ENCODE results near the gene DCBLD1.

DCBLD1 gene

DNA sequence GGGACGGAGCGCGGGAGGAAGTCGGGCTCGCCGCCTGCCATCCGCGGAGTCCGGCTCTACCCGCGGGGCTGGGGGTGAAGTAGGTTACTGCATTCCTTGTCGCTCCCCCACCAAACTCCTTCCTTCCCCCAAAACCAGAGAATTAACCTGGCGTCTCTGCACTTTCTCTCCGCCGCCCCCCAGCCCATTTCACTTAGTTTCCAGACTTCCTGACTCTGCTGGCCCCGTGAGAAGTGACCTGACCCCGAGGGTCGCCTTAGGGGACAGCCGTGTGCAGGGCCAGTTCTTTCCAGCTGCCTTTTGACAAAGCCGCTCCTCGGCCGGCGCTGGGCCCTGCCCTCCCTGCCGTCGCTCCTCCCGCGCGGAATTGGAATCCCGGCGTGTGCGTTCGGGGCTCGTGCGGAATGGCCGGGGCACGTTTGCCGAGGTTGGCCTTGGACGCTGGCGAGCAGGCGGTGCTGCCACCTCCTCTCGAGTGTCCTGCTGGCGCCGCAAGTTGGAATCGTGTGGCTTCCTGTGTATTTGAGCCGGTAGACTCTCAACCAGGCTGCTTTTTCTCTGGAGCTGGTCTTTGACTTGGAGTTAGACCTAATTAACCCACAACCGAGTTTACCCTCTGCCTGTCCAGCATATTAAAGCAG lies 650 bp downstream of the DCBLD1 start:
- FAIRE-seq, result peak; percentile 26
- DNase-seq (ENCODE audit: insufficient read length, low spot score), result no peak

DNA sequence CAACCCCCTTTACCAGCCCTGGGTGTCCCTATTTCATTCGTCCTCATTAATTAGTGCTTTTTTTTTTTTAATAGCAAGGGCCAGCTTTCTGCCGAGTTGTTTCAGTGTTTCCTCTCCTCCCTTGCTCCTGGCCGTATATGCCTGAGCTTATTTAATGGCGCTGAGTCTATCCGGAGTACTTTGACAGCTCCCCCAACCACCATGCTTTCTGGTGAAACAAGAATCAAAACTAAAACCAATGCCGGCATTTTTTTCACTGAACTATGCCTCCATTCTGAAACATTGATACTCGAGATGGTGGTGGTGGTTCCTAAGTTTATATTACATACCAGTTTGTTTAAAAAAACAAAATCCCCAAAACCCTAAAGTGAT lies 1.2 kb downstream of the DCBLD1 start:
- FAIRE-seq (no peak), DNase-seq (ENCODE audit: insufficient read length, low spot score) (no peak)
- no peak for TF ChIP-seq SPI1 (IDR thresholded peaks at IDR 0.05; ENCODE audit: low read depth, low read length)
- TF ChIP-seq TAF1 (IDR thresholded peaks at IDR 0.05; ENCODE audit: low read depth, low read length), result no peak
- no peak for TF ChIP-seq PAX5 (IDR thresholded peaks at IDR 0.05; ENCODE audit: insufficient read depth, low read length, severe bottlenecking)
- no peak for TF ChIP-seq POLR2AphosphoS5 (IDR thresholded peaks at IDR 0.05; ENCODE audit: low read depth, low read length)
- TF ChIP-seq POLR2A (IDR thresholded peaks at IDR 0.05; ENCODE audit: low read depth, low read length), result no peak
- no peak for TF ChIP-seq POU2F2 (IDR thresholded peaks at IDR 0.05; ENCODE audit: low read depth, low read length)

More for the DNA sequence above, 650 bp downstream of the DCBLD1 start:
- no peak for TF ChIP-seq POLR2A (IDR thresholded peaks at IDR 0.05; ENCODE audit: low read depth, low read length)
- no peak for TF ChIP-seq POU2F2 (IDR thresholded peaks at IDR 0.05; ENCODE audit: low read depth, low read length)
- TF ChIP-seq SPI1 (IDR thresholded peaks at IDR 0.05; ENCODE audit: low read depth, low read length), result no peak
- TF ChIP-seq PAX5 (IDR thresholded peaks at IDR 0.05; ENCODE audit: insufficient read depth, low read length, severe bottlenecking), result no peak
- no peak for TF ChIP-seq POLR2AphosphoS5 (IDR thresholded peaks at IDR 0.05; ENCODE audit: low read depth, low read length)
- TF ChIP-seq TAF1 (IDR thresholded peaks at IDR 0.05; ENCODE audit: low read depth, low read length), result no peak

DNA sequence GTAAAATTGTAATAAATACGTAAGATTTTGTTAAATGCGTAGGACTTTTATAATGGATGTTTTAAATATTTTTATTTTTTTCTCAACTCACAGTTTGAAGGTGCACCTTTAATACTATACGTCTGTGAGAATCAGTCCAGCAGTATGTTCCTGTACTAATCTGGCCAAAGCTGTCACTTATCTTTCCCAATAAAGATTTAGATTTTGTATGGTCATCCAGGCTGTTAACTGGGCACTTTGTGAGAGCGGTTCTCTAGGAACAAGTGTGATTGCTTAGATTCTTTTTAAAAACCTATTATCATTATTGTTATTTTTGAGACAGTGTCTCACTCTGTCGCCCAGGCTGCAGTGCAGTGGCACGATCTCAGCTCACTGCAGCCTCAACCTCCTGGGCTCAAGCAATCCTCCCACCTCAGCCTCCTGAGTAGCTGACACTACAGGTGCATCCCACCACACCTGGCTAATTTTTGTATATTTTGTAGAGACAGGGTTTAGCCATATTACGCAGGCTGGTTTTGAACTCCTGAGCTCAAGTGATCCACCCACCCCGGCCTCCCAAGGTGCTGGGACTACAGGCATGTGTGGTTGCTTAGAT lies 1.7 kb downstream of the DCBLD1 start:
- DNase-seq (ENCODE audit: insufficient read length, low spot score) (no peak), FAIRE-seq (no peak)
- TF ChIP-seq SPI1 (IDR thresholded peaks at IDR 0.05; ENCODE audit: low read depth, low read length), result no peak
- no peak for TF ChIP-seq POU2F2 (IDR thresholded peaks at IDR 0.05; ENCODE audit: low read depth, low read length)
- TF ChIP-seq PAX5 (IDR thresholded peaks at IDR 0.05; ENCODE audit: insufficient read depth, low read length, severe bottlenecking), result no peak
- no peak for TF ChIP-seq POLR2AphosphoS5 (IDR thresholded peaks at IDR 0.05; ENCODE audit: low read depth, low read length)
- TF ChIP-seq POLR2A (IDR thresholded peaks at IDR 0.05; ENCODE audit: low read depth, low read length), result no peak
- TF ChIP-seq TAF1 (IDR thresholded peaks at IDR 0.05; ENCODE audit: low read depth, low read length), result no peak

DNA sequence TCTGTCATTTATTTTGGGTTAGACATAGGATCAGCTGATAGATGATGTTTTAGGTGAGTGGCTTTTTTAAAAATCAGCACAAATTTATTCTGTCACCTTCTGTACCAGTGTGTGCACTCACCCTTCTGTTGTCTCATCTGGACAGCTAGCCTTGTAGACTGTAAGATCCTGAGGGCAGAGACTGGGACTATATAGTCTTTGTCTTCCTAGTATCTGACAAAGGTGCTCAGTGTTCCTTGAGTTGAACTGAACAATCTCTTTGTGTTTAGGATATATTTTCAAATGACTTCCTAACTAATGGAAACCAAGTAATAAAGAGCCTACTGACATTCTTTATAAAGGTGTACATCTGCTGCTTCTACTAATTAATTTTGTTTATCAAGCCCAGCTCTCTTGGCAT lies 3.0 kb downstream of the DCBLD1 start:
- DNase-seq (ENCODE audit: insufficient read length, low spot score), result no peak
- no peak for FAIRE-seq
- TF ChIP-seq SPI1 (IDR thresholded peaks at IDR 0.05; ENCODE audit: low read depth, low read length) (no peak), POU2F2 (IDR thresholded peaks at IDR 0.05; ENCODE audit: low read depth, low read length) (no peak), PAX5 (IDR thresholded peaks at IDR 0.05; ENCODE audit: insufficient read depth, low read length, severe bottlenecking) (no peak), POLR2A (IDR thresholded peaks at IDR 0.05; ENCODE audit: low read depth, low read length) (no peak)

DNA sequence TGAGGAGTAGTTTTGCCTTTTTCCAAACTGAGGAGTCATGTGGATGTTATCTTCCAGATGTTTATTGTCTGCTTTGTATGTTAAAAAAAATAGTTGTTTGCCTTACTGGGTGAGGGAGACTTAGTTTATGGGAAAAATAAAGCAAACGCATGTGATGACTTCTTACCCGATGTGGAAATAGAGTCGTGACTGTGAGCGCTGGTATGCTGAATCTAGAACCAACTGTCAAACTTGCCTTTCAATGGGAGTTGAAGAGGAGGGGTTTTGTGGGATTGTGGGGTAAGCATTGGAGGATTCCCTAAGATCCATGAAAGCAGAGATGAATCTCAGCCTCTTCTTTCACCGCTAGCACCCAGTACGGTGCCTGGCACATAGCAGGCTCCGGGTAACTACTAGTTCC lies 5.3 kb downstream of the DCBLD1 start:
- no peak for FAIRE-seq
- TF ChIP-seq POLR2A (IDR thresholded peaks at IDR 0.05; ENCODE audit: low read depth, low read length) (no peak), TAF1 (IDR thresholded peaks at IDR 0.05; ENCODE audit: low read depth, low read length) (no peak), POU2F2 (IDR thresholded peaks at IDR 0.05; ENCODE audit: low read depth, low read length) (no peak), PAX5 (IDR thresholded peaks at IDR 0.05; ENCODE audit: insufficient read depth, low read length, severe bottlenecking) (no peak), SPI1 (IDR thresholded peaks at IDR 0.05; ENCODE audit: low read depth, low read length) (no peak), POLR2AphosphoS5 (IDR thresholded peaks at IDR 0.05; ENCODE audit: low read depth, low read length) (no peak)
- no peak for DNase-seq (ENCODE audit: insufficient read length, low spot score)

DNA sequence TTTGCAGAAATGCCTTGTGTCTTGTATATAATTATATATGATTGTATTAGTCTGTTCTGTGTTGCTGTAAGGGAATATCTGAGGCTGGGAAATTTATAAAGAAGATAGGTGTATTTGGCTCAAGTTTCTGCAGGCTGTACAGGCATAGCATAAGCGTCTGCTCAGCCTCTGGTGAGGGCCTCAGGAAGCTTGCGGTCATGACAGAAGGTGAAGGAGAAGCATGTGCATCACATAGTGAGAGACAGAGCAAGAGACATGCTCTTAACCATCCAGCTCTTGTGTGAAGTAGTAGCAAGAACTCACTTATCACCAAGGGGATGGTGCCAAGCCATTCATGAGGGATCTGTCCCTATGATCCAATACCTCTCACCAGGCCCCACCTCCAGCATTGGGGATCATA lies 6.5 kb downstream of the DCBLD1 start:
- DNase-seq (ENCODE audit: insufficient read length, low spot score), result no peak
- no peak for FAIRE-seq
- TF ChIP-seq SPI1 (IDR thresholded peaks at IDR 0.05; ENCODE audit: low read depth, low read length) (no peak), PAX5 (IDR thresholded peaks at IDR 0.05; ENCODE audit: insufficient read depth, low read length, severe bottlenecking) (no peak), POLR2AphosphoS5 (IDR thresholded peaks at IDR 0.05; ENCODE audit: low read depth, low read length) (no peak), TAF1 (IDR thresholded peaks at IDR 0.05; ENCODE audit: low read depth, low read length) (no peak), POU2F2 (IDR thresholded peaks at IDR 0.05; ENCODE audit: low read depth, low read length) (no peak), POLR2A (IDR thresholded peaks at IDR 0.05; ENCODE audit: low read depth, low read length) (no peak)

DNA sequence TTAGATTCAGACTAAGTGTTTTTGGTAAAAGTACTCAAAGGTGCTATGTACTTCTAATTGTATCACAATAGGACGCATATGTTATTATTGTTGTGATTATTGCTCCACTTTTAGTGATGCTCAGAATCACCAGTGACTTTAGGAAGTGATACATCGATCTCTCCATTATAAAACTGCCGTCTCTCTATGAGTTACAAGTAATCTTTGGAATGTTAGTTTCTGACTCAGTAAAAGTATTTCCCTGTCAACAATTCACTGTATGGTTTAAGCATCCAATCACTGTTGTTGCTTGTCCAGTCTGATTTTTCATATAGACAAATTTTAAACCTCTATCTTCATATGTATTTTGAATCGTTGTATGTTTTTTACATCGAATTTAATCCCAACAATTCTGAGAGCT lies 9.4 kb downstream of the DCBLD1 start:
- TF ChIP-seq PAX5 (IDR thresholded peaks at IDR 0.05; ENCODE audit: insufficient read depth, low read length, severe bottlenecking), result no peak
- no peak for TF ChIP-seq SPI1 (IDR thresholded peaks at IDR 0.05; ENCODE audit: low read depth, low read length)
- TF ChIP-seq POLR2AphosphoS5 (IDR thresholded peaks at IDR 0.05; ENCODE audit: low read depth, low read length), result no peak
- FAIRE-seq (no peak), DNase-seq (ENCODE audit: insufficient read length, low spot score) (no peak)

DNA sequence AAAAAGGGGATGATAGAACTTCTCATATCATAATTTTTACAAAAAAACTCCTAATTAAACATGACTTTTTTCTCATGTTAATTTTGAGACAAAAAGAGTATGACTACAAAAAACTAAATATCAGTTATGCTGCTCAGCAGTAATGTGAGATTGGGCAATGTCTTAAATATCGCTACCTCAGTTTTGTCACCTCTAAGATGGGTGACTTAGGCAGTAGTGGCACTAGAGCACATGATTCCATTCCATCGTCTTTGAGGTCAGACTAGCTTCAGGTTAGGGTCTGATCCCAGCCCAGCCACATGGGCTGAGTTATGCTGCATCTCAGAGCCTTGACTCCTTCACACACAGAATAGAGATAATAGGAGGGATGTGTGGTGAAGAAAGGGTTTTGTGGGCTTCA lies 11.0 kb downstream of the DCBLD1 start:
- TF ChIP-seq TAF1 (IDR thresholded peaks at IDR 0.05; ENCODE audit: low read depth, low read length), result no peak
- TF ChIP-seq PAX5 (IDR thresholded peaks at IDR 0.05; ENCODE audit: insufficient read depth, low read length, severe bottlenecking), result no peak
- FAIRE-seq (no peak), DNase-seq (ENCODE audit: insufficient read length, low spot score) (no peak)

DNA sequence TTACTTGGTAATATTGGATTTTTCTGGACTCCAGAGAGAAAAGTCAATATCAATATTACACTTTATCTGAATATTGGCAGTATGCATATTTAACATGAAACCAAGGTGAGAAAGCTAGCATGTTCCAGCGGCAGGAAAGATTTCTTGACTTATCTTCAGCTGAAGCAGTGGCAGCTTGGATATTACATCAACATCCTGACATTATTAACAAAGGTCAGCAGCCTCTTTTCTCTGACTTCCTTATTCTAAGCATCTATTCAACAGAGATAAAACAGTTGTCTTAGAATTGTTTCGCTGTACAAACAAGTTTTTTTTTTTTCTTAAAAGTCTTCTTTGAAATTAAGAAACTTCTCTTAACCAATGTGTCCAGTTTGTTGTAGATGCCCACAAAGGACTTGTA lies 11.8 kb downstream of the DCBLD1 start:
- no peak for DNase-seq (ENCODE audit: insufficient read length, low spot score)
- FAIRE-seq, result peak; percentile 67
- TF ChIP-seq PAX5 (IDR thresholded peaks at IDR 0.05; ENCODE audit: insufficient read depth, low read length, severe bottlenecking) (no peak), SPI1 (IDR thresholded peaks at IDR 0.05; ENCODE audit: low read depth, low read length) (peak; percentile 29; the same call in 1 of the 2 replicates)

DNA sequence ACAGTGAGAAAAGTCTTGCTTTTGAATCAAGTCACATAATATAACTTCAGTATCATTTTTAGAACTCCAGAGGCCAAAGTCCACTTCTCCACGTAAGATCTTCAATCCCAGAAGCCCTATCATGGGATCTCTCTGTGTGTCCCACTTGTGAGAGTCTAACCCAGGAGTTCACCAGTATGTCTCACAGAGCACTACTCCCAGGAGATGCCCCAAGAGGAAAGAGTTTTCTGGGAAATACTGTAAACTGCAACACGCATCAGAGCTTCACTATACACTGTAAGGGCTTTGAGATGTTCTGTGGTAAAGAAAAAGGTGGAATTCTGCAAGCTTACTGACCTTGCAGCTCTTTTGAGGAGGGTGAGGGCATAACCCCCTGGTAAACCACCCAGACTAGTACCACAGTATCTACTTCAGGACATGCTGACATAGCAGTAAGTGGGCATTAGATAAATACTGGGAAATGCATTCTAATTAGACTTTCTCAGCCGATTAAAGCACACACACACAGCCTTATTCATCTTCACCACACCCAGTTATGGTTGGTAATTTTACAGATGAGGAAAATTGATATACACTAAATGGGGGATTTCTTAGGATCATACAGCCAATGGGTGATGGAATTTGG lies 12.3 kb downstream of the DCBLD1 start:
- DNase-seq (ENCODE audit: insufficient read length, low spot score) (no peak), FAIRE-seq (peak; percentile 50)
- TF ChIP-seq POU2F2 (IDR thresholded peaks at IDR 0.05; ENCODE audit: low read depth, low read length) (no peak), SPI1 (IDR thresholded peaks at IDR 0.05; ENCODE audit: low read depth, low read length) (no peak), TAF1 (IDR thresholded peaks at IDR 0.05; ENCODE audit: low read depth, low read length) (no peak), PAX5 (IDR thresholded peaks at IDR 0.05; ENCODE audit: insufficient read depth, low read length, severe bottlenecking) (no peak), POLR2A (IDR thresholded peaks at IDR 0.05; ENCODE audit: low read depth, low read length) (no peak), POLR2AphosphoS5 (IDR thresholded peaks at IDR 0.05; ENCODE audit: low read depth, low read length) (no peak)

Data from GM12891 (cell line).